Thyroid gland (tissue), 4 donors: ENCODE data around the gene SNRPA1.

Source experiments
- CTCF ChIP-seq, 6 experiments: fragments of 200-600 bp in 3 of 6; fragments of 450-650 bp in 3 of 6; sonication (generic) in 3 of 6; IDR thresholded peaks; one replicate each; pipeline ENCODE4 v1.5.1; 2016 to 2019; ENCODE audit warnings: antibody characterized with exemption in 6 of 6, mild to moderate bottlenecking in 2 of 6, inconsistent platforms in 1 of 6, moderate library complexity in 1 of 6
- POLR2A ChIP-seq, 2 donors: fragments of 450-650 bp; IDR thresholded peaks; one replicate each; pipeline ENCODE4 v1.6.1; 2017; ENCODE audit warnings: antibody characterized with exemption in 2 of 2, mild to moderate bottlenecking in 2 of 2, moderate library complexity in 1 of 2

DNA sequence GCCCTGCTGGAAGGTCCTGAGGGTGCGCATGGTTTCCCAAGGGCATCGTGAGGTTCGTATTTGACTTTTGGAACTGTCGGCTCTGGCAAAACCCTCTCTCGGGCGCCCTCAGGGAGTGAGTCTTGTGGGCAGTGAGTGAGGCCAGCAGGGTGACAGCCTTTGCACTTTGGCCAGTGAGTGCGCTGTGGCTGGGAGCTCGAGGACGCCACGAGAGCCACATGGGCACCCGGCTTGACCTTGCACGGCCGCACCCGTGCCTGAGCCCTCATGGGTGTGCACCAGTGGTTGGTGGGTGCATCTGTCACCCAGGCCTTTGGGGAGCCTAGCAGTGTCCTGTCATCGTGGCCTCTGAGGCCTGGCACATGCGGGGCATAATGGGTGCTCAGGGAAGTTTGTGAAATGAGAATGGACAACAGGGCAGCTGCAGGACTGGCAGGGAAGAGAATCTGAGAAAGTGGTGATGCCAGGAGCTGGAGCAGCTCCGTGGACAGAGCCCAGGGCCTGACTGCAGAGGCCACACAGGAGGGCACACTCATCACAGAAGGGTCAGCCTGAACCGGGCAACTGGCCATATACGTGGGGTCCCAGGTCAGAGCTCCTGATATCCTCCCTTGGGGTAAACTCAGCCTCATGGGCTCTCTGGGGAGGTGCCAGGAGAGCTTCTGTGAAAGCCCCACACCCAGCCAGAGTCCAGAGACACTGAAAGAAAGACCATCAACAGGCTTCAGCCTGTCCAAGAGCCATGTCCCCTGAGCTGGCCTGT lies 30.4 kb upstream of the SNRPA1 start:
- TF ChIP-seq CTCF (IDR thresholded peaks at IDR 0.05) = no peak
- no peak for TF ChIP-seq POLR2A (IDR thresholded peaks at IDR 0.05)
